ENCODE measurements around the gene KAT6B. TPM values are rescaled to one million over a fixed set of nuclear protein-coding genes. Genes with fewer than 3 reads are reported as not detected.
A peak's percentile ranks its signal among the peaks of the same experiment; 100 is the strongest.

Gene KAT6B
- total and polyA plus RNA-seq, 2 donors (not counting 1 experiment from before 2014, with no cell fraction given) = 8.6 to 111 TPM

GRCh38 chr10:74825371-74826141, 844 bp upstream of the KAT6B start:
- H3K27me3 ChIP-seq (replicated peaks in 1 of 4; ENCODE audit: control extremely low read depth in 1 of 4, control insufficient read depth in 3 of 4, insufficient read depth in 4 of 4, low read length in 3 of 4) = no peaks in the 10 kb centered on the region
- H3K4me1 Mint-ChIP-seq = peaks cover 38% of the 10 kb centered on the region
- POLR2A ChIA-PET = interaction anchor here (0.5 to 1.4 kb wide), 15 partner anchors 27 to 826 kb away, joined by 3 to 16 read pairs (median 4); no protein-coding TSS in a partner anchor
- no peaks in the 10 kb centered on the region for H3K36me3 ChIP-seq (replicated peaks in 1 of 2; ENCODE audit: control extremely low read depth in 1 of 2, control insufficient read depth in 1 of 2, extremely low read depth in 1 of 2, insufficient read depth in 2 of 2, low read length in 1 of 2)
- CTCF ChIA-PET = interaction anchor here (0.8 to 1.3 kb wide), 4 partner anchors 29 to 195 kb away, joined by 3 to 4 read pairs (median 4); no protein-coding TSS in a partner anchor
- ATAC-seq (ENCODE audit: low read depth) (no peak), DNase-seq (no peak)
- H3K9me3 Mint-ChIP-seq (ENCODE audit: insufficient read depth) = no peaks in the 10 kb centered on the region
- peaks cover 34% of the 10 kb centered on the region for H3K79me2 ChIP-seq (ENCODE audit: control insufficient read depth, insufficient read depth, low read length)
- TF ChIP-seq CTCF (IDR thresholded peaks at IDR 0.05) (no peak), EZH2 (IDR thresholded peaks at IDR 0.05; ENCODE audit: borderline replicate concordance, insufficient read depth, low read depth, low read length, poor library complexity, severe bottlenecking) (no peak)
- H3K4me2 ChIP-seq (replicated peaks; ENCODE audit: low read depth, low read length, poor library complexity, severe bottlenecking) = peak overlapping the region; percentile 99
- peak overlapping the region in 4 of 5 experiments; percentile 88 to 99 (median 92) for H3K4me3 ChIP-seq (ENCODE audit: control extremely low read depth in 1 of 5, extremely low read depth in 1 of 5, insufficient read depth in 1 of 5, low read depth in 2 of 5, low read length in 4 of 5)
- peak overlapping the region; percentile 100 for H2AFZ ChIP-seq (ENCODE audit: insufficient read depth, low read depth, low read length, poor library complexity, severe bottlenecking)
- intact Hi-C loops (cut with micrococcal nuclease) = loop anchor here (1.0 to 10.0 kb wide), 8 partner anchors 29 to 1728 kb away; partner anchors contain the start of genes ADK and P4HA1
- H4K20me1 ChIP-seq (ENCODE audit: control insufficient read depth, insufficient read depth, low read length, poor library complexity, severe bottlenecking) = peaks cover 5% of the 10 kb centered on the region
- WGBS (ENCODE audit: insufficient coverage) = under 1% methylated on average over 82 of the region's 89 CpGs
- peaks cover 26 to 38% of the 10 kb centered on the region in 2 donors for H3K4me1 ChIP-seq (ENCODE audit: control insufficient read depth in 2 of 2, insufficient read depth in 2 of 2, low read length in 2 of 2)
- peak overlapping the region; percentile 63 to 64 for H3K27ac ChIP-seq (ENCODE audit: low read length in 2 of 2)
- H3K27ac Mint-ChIP-seq = peak overlapping the region; percentile 97
- H3K27me3 Mint-ChIP-seq = no peaks in the 10 kb centered on the region
- H3K4me3 Mint-ChIP-seq = peak overlapping the region; percentile 93
- H3K9ac ChIP-seq (ENCODE audit: low read length) = peak overlapping the region; percentile 97
- no peaks in the 10 kb centered on the region for H3K9me3 ChIP-seq (ENCODE audit: control extremely low read depth in 1 of 3, control insufficient read depth in 2 of 3, insufficient read depth in 1 of 3, low read length in 2 of 3)
